PFSK-1 (cell line): Measurements from ENCODE around the gene ELMO2.

Experiments
- FOXP2 ChIP-seq: optimal IDR thresholded peaks from 2 replicates; pipeline ENCODE3; 2011; ENCODE audit warnings: borderline replicate concordance, control low read depth, inconsistent platforms; ENCODE audit not compliant: insufficient read depth; ENCODE audit errors: extremely low read length, extremely low read depth
- POLR2AphosphoS5 ChIP-seq: IDR thresholded peaks from 2 replicates; pipeline ENCODE4 v1.6.1; 2012; ENCODE audit warnings: low read depth, mild to moderate bottlenecking, control low read depth, low read length, moderate library complexity
- REST ChIP-seq, 2 experiments: IDR thresholded peaks; 2 replicates each; pipeline versions ENCODE4 v1.6.1 to v1.8.0; 2011 to 2012; ENCODE audit warnings: low read depth in 2 of 2, low read length in 2 of 2, control low read depth in 1 of 2, inconsistent platforms in 1 of 2, mild to moderate bottlenecking in 1 of 2, moderate library complexity in 1 of 2; ENCODE audit not compliant: insufficient read depth in 1 of 2
- SIN3A ChIP-seq: IDR thresholded peaks from 2 replicates; pipeline ENCODE4 v1.6.1; 2012; ENCODE audit warnings: mild to moderate bottlenecking, low read length, moderate library complexity, borderline replicate concordance; ENCODE audit not compliant: insufficient read depth
- TAF1 ChIP-seq: IDR thresholded peaks from 2 replicates; pipeline ENCODE4 v1.6.1; 2012; ENCODE audit warnings: low read length, control low read depth, borderline replicate concordance; ENCODE audit not compliant: insufficient read depth

Gene ELMO2

GRCh38 chr20:46366826-46367225, 39.6 kb downstream of the ELMO2 start:
- TF ChIP-seq REST (IDR thresholded peaks at IDR 0.05; ENCODE audit: insufficient read depth in 1 of 2, low read depth in 2 of 2, low read length in 2 of 2) (no peak), FOXP2 (no peak), POLR2AphosphoS5 (no peak), TAF1 (no peak)

- TF ChIP-seq FOXP2 (no peak), TAF1 (no peak), POLR2AphosphoS5 (no peak), SIN3A (no peak), REST (IDR thresholded peaks at IDR 0.05; ENCODE audit: insufficient read depth in 1 of 2, low read depth in 2 of 2, low read length in 2 of 2) (no peak)
These were observed 40.8 kb downstream of the ELMO2 start for GRCh38 chr20:46365487-46366220.

- TF ChIP-seq POLR2AphosphoS5, result no peak
- TF ChIP-seq SIN3A, result no peak
- TF ChIP-seq REST (IDR thresholded peaks at IDR 0.05; ENCODE audit: insufficient read depth in 1 of 2, low read depth in 2 of 2, low read length in 2 of 2), result no peak
- TF ChIP-seq FOXP2, result no peak
- TF ChIP-seq TAF1, result no peak
These were observed 41.5 kb downstream of the ELMO2 start for GRCh38 chr20:46364670-46365486.

GRCh38 chr20:46363874-46364669, 42.3 kb downstream of the ELMO2 start:
- TF ChIP-seq POLR2AphosphoS5, result peak; percentile 83
- TF ChIP-seq TAF1, result peak; percentile 82; the same call in 1 of the 2 replicates
- peak; percentile 69; the same call in 1 of the 2 replicates for TF ChIP-seq SIN3A
- TF ChIP-seq FOXP2, result peak; percentile 80
- 0 out of 4 replicates have a peak, but pooled peaks of 1 of the 2 experiments have one; percentile 20 for TF ChIP-seq REST (IDR thresholded peaks at IDR 0.05; ENCODE audit: insufficient read depth in 1 of 2, low read depth in 2 of 2, low read length in 2 of 2)
